Parathyroid adenoma (tissue), 2 donors: ENCODE data around the gene ANKRD13D.

ENCODE experiments used
- H2AFZ ChIP-seq: fragments of 300-600 bp; sonication (generic); one replicate; pipeline ENCODE4 v1.7.0; 2017; ENCODE audit warnings: antibody characterized with exemption, mild to moderate bottlenecking
- H3K27ac ChIP-seq: fragments of 300-600 bp; sonication (generic); one replicate; pipeline ENCODE4 v1.7.0; 2017
- H3K27me3 ChIP-seq: fragments of 300-600 bp; sonication (generic); one replicate; pipeline ENCODE4 v1.7.0; 2017; ENCODE audit warnings: low read length; ENCODE audit not compliant: control insufficient read depth, insufficient read depth
- H3K36me3 ChIP-seq: fragments of 300-600 bp; sonication (generic); one replicate; pipeline ENCODE4 v1.7.0; 2017; ENCODE audit warnings: low read length; ENCODE audit not compliant: control insufficient read depth, insufficient read depth
- H3K4me1 ChIP-seq: fragments of 300-600 bp; sonication (generic); one replicate; pipeline ENCODE4 v1.7.0; 2017; ENCODE audit warnings: control low read depth
- H3K4me2 ChIP-seq: fragments of 300-600 bp; sonication (generic); one replicate; pipeline ENCODE4 v1.7.0; 2017; ENCODE audit warnings: low read length
- H3K4me3 ChIP-seq: fragments of 300-600 bp; sonication (generic); one replicate; pipeline ENCODE4 v1.7.0; 2017; ENCODE audit warnings: low read depth, low read length
- H3K79me2 ChIP-seq: fragments of 300-600 bp; sonication (generic); one replicate; pipeline ENCODE4 v1.7.0; 2017; ENCODE audit warnings: control low read depth
- H3K9ac ChIP-seq: fragments of 300-600 bp; sonication (generic); one replicate; pipeline ENCODE4 v1.7.0; 2017; ENCODE audit warnings: mild to moderate bottlenecking
- H3K9me3 ChIP-seq: fragments of 300-600 bp; sonication (generic); one replicate; pipeline ENCODE4 v1.7.0; 2017; ENCODE audit warnings: low read length; ENCODE audit not compliant: control insufficient read depth
- TF ChIP-seq, protein P1 (sequence below): fragments of 300-600 bp; sonication (generic); IDR thresholded peaks from one replicate; pipeline ENCODE4 v1.7.0; 2017; ENCODE audit warnings: antibody characterized with exemption, mild to moderate bottlenecking
- donor health status: primary hyperparathyroidism.

Gene ANKRD13D

DNA sequence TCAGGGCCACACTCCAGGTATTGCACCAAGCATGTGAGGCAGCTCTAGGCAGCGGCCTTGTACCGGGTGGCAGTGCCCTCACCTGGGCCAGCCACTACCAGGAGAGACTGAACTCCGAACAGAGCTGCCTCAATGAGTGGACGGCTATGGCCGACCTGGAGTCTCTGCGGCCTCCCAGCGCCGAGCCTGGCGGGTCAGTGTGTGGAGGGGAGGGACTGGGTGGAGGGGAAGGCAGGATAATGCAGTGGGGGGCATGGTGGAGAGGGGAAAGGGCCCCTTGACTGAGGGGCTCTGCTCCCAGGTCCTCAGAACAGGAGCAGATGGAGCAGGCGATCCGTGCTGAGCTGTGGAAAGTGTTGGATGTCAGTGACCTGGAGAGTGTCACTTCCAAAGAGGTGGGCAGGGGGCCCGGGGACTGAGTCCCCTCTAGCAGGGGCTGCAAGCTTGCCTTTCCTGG, 18.5 kb downstream of the ANKRD13D start:
- H3K4me1 ChIP-seq = no peaks in the 10 kb centered on the region
- H3K27me3 ChIP-seq = no peaks in the 10 kb centered on the region
- H3K36me3 ChIP-seq = no peaks in the 10 kb centered on the region
- TF ChIP-seq, protein P1, sequence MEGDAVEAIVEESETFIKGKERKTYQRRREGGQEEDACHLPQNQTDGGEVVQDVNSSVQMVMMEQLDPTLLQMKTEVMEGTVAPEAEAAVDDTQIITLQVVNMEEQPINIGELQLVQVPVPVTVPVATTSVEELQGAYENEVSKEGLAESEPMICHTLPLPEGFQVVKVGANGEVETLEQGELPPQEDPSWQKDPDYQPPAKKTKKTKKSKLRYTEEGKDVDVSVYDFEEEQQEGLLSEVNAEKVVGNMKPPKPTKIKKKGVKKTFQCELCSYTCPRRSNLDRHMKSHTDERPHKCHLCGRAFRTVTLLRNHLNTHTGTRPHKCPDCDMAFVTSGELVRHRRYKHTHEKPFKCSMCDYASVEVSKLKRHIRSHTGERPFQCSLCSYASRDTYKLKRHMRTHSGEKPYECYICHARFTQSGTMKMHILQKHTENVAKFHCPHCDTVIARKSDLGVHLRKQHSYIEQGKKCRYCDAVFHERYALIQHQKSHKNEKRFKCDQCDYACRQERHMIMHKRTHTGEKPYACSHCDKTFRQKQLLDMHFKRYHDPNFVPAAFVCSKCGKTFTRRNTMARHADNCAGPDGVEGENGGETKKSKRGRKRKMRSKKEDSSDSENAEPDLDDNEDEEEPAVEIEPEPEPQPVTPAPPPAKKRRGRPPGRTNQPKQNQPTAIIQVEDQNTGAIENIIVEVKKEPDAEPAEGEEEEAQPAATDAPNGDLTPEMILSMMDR = no peak
- no peaks in the 10 kb centered on the region for H3K79me2 ChIP-seq
- H3K4me3 ChIP-seq = no peak overlapping the region
- H3K27ac ChIP-seq = no peak overlapping the region
- H3K9ac ChIP-seq = no peak overlapping the region
- H3K4me2 ChIP-seq = no peak overlapping the region
- no peaks in the 10 kb centered on the region for H3K9me3 ChIP-seq
- H2AFZ ChIP-seq = no peak overlapping the region

GRCh38 chr11:67308031-67308866, 19.1 kb downstream of the ANKRD13D start:
- Histone ChIP-seq H3K4me3 (no peak overlapping the region), H3K4me1 (no peaks in the 10 kb centered on the region), H3K36me3 (no peaks in the 10 kb centered on the region), H3K4me2 (no peak overlapping the region), H2AFZ (no peak overlapping the region), H3K27ac (no peak overlapping the region), H3K9ac (no peak overlapping the region), H3K27me3 (no peaks in the 10 kb centered on the region), H3K79me2 (no peaks in the 10 kb centered on the region), H3K9me3 (no peaks in the 10 kb centered on the region)
- TF ChIP-seq, protein P1 = no peak

DNA sequence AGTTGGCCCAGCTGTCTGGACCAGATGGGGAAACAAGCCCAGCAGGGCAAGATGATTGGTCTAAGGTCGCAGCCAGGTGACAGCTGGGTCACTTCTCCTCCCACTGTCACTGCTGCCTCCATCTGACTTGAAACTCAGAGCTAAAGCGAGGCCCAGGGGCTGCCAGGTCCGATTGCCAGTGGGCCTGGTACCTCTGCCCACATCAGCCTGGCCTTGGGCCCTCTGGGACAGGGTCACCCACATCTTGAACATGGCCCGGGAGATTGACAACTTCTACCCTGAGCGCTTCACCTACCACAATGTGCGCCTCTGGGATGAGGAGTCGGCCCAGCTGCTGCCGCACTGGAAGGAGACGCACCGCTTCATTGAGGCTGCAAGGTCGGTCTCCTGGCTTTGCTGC, 20.1 kb downstream of the ANKRD13D start:
- H3K4me2 ChIP-seq = no peak overlapping the region

DNA sequence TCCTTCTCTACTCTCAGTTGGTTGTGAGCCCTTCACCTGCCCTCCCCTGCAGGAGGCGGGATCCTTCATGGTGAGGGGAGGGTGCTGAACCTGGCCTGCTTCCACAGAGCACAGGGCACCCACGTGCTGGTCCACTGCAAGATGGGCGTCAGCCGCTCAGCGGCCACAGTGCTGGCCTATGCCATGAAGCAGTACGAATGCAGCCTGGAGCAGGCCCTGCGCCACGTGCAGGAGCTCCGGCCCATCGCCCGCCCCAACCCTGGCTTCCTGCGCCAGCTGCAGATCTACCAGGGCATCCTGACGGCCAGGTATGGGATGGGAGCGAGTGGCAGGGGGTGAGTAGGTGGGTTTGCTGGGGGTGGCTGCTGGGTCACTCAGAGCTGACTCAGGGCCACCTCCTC, 20.6 kb downstream of the ANKRD13D start:
- Histone ChIP-seq H3K4me1 (no peaks in the 10 kb centered on the region), H3K27ac (no peak overlapping the region), H3K36me3 (no peaks in the 10 kb centered on the region)

More for the DNA sequence above, 20.1 kb downstream of the ANKRD13D start:
- H2AFZ ChIP-seq = no peak overlapping the region
- no peaks in the 10 kb centered on the region for H3K4me1 ChIP-seq
- H3K79me2 ChIP-seq = no peaks in the 10 kb centered on the region
- TF ChIP-seq, protein P1 = no peak
- no peaks in the 10 kb centered on the region for H3K36me3 ChIP-seq
- no peaks in the 10 kb centered on the region for H3K27me3 ChIP-seq
- no peaks in the 10 kb centered on the region for H3K9me3 ChIP-seq
- no peak overlapping the region for H3K27ac ChIP-seq
- no peak overlapping the region for H3K9ac ChIP-seq
- no peak overlapping the region for H3K4me3 ChIP-seq

More for the DNA sequence above, 20.6 kb downstream of the ANKRD13D start:
- Histone ChIP-seq H3K4me2 (no peak overlapping the region), H2AFZ (no peak overlapping the region), H3K9ac (no peak overlapping the region), H3K4me3 (no peak overlapping the region), H3K9me3 (no peaks in the 10 kb centered on the region), H3K27me3 (no peaks in the 10 kb centered on the region), H3K79me2 (no peaks in the 10 kb centered on the region)
- TF ChIP-seq, protein P1 = no peak
